GM19468 (cell line): ENCODE data around the gene MRPL11.

Experiments
- ATAC-seq: cut with Tn5 transposase; IDR thresholded peaks from one replicate; pipeline ENCODE4 v1.9.1; 2021; ENCODE audit warnings: mild to moderate bottlenecking, moderate library complexity, moderate number of reproducible peaks; ENCODE audit not compliant: unreplicated experiment; ENCODE audit errors: extremely low read depth

Gene MRPL11

GRCh38 chr11:66409226-66409625 is 29.4 kb downstream of the MRPL11 start:
- ATAC-seq: no peak

DNA sequence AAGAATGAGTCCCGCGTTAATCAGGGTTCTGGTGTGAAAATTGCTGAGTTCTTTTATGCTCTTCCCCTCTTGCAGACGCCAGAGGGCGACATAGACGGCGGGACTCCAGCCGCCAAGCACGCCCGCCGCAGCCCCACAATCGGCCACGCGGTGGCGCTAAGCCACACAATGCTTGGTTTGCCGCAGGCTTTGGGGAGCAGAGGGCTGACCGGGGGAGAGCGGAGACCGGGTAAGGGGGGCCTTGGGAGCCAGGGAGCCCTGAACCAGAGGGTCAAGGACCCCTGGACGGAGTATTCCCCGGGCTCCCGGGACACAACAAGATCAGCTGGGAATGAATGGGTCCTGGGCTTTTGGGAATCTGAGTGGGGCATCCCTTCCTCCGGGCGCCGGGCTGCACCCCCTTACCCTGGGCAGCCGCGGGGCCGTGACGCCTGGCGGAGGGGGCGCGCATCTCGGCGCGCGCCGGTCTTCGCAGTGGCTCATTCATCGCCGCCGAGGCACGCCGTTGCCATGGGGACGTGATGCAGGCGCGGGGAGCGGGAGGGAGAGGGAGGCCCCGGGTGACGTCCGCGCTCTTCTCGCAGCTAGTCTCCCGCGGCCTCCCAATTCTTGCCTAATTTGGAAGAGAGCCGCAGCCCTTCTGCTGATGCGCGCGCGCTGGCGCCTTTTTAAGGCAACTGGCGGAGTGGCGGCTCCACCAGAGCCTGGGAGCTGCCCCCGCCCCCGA is 30.0 kb downstream of the MRPL11 start:
- no peak for ATAC-seq

GRCh38 chr11:66407651-66408050 is 31.0 kb downstream of the MRPL11 start:
- no peak for ATAC-seq

GRCh38 chr11:66393954-66394353 is 44.7 kb downstream of the MRPL11 start:
- ATAC-seq: no peak

- ATAC-seq: no peak
Observed at GRCh38 chr11:66391322-66391721, 47.3 kb downstream of the MRPL11 start.

DNA sequence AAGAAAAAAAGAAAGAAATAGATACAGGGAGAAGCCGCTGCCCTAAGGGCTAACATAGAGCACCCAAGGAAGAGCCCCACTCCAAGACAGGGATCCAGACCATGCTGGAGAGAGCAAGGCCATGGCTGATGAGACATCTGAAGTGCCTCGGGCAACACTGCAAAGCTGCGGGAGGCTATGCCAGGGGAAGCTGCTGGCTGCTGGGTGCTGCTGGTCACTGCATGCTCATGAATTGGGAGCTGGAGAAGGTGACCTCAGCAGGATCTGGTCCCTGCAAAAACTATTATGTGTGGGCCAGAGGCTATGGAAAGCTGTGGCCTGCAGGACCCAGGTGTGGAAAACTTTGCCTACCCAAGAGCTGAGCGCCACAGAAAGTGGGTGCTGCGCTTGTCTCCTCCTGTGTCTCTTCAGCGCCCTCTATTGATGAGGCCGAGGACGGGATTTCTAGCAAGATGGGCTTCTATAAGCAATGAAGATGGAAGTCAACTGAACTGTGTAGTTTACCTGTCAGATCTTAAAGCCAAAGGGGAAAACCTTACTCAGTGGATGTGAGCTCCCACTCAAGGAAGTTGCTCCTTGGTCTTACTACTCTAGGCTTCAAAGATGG is 49.8 kb downstream of the MRPL11 start:
- no peak for ATAC-seq

- no peak for ATAC-seq
Observed at GRCh38 chr11:66386171-66387069, 52.2 kb downstream of the MRPL11 start.
